Gastroesophageal sphincter (tissue), 3 donors: ENCODE data around the gene CMTM6.
"Not testable (repeated sequence)": the region's sequence is repeated elsewhere in the genome, so short reads cannot be mapped to it uniquely, and the experiment has no call there.

ENCODE experiments used
- CTCF ChIP-seq, 4 experiments: fragments of 200-600 bp in 2 of 4; fragments of 450-650 bp in 2 of 4; sonication (generic) in 1 of 4; IDR thresholded peaks; one replicate each; pipeline ENCODE4 v1.5.1; 2017 to 2019; ENCODE audit warnings: antibody characterized with exemption in 4 of 4, mild to moderate bottlenecking in 2 of 4, moderate library complexity in 2 of 4
- POLR2A ChIP-seq, 2 donors: fragments of 450-650 bp; IDR thresholded peaks; one replicate each; pipeline ENCODE4 v1.6.1; 2017; ENCODE audit warnings: antibody characterized with exemption in 2 of 2, mild to moderate bottlenecking in 2 of 2, moderate library complexity in 1 of 2
- POLR2AphosphoS5 ChIP-seq: sonication (generic); formaldehyde crosslinking; IDR thresholded peaks from one replicate; pipeline ENCODE4 v1.6.1; 2017; ENCODE audit warnings: antibody characterized with exemption

GRCh38 chr3:32518921-32519320 lies 16.3 kb upstream of the CMTM6 start:
- not testable (repeated sequence) for TF ChIP-seq CTCF (IDR thresholded peaks at IDR 0.05); POLR2A (IDR thresholded peaks at IDR 0.05); POLR2AphosphoS5
